H1 (cell line): ENCODE data around the gene RIN3. TPM values are rescaled to one million over a fixed set of nuclear protein-coding genes. Genes with fewer than 3 reads are reported as not detected.
A peak's percentile ranks its signal among the peaks of the same experiment; 100 is the strongest.

ENCODE experiments used
- CTCF ChIA-PET: fragments of 300-600 bp; sonication (Branson Sonifier 250); formaldehyde crosslinking; loops from one replicate; lab custom pipeline; 2021; ENCODE audit not compliant: partially characterized antibody; lab: Charles Lee
- POLR2A ChIA-PET: fragments of 300-600 bp; sonication (Branson Sonifier 250); formaldehyde crosslinking; loops from one replicate; lab custom pipeline; 2021; ENCODE audit warnings: inconsistent platforms; ENCODE audit not compliant: partially characterized antibody; lab: Charles Lee
- DNase-seq, 2 experiments: peaks; one replicate each; pipeline versions ENCODE4 v3.0.0 to v3.0.0-alpha.2; 2010 to 2022; ENCODE audit warnings: low spot score in 2 of 2, low read depth in 1 of 2, mixed read lengths in 1 of 2
- FAIRE-seq: peaks from 2 replicates; lab custom pipeline; 2011; peaks lifted over from hg19 to GRCh38; lab: Jason Lieb, UNC
- H2AFZ ChIP-seq: 2 replicates; pipeline ENCODE4 v1.8.1; 2012; ENCODE audit warnings: low read length, inconsistent platforms
- H2AK5ac ChIP-seq: 2 replicates; pipeline ENCODE4 v1.6.1; 2013; ENCODE audit warnings: low read depth, low read length
- H2BK120ac ChIP-seq: replicated peaks from 2 replicates; pipeline ENCODE3; 2013; ENCODE audit warnings: low read depth, low read length, inconsistent platforms
- H2BK12ac ChIP-seq: 2 replicates; pipeline ENCODE4 v1.6.1; 2013; ENCODE audit warnings: low read depth, low read length
- H2BK15ac ChIP-seq: 2 replicates; pipeline ENCODE4 v1.6.1; 2013; ENCODE audit warnings: low read length
- H2BK20ac ChIP-seq: 2 replicates; pipeline ENCODE4 v1.6.1; 2013; ENCODE audit warnings: low read length
- H2BK5ac ChIP-seq: 2 replicates; pipeline ENCODE4 v1.6.1; 2013; ENCODE audit warnings: low read depth, low read length
- H3K14ac ChIP-seq: 2 replicates; pipeline ENCODE4 v1.6.1; 2013; ENCODE audit warnings: inconsistent platforms; ENCODE audit not compliant: insufficient read length
- H3K18ac ChIP-seq: 2 replicates; pipeline ENCODE4 v1.6.1; 2013; ENCODE audit warnings: low read length; ENCODE audit errors: extremely low read depth
- H3K23ac ChIP-seq: 2 replicates; pipeline ENCODE4 v1.6.1; 2013; ENCODE audit warnings: inconsistent platforms; ENCODE audit not compliant: insufficient read length
- H3K23me2 ChIP-seq: 2 replicates; pipeline ENCODE4 v1.6.1; 2013; ENCODE audit warnings: low read depth, low read length
- H3K27ac ChIP-seq: 2 replicates; pipeline ENCODE4 v1.6.1; 2011; ENCODE audit warnings: low read depth, low read length, inconsistent platforms
- H3K27me3 ChIP-seq, 4 experiments: replicated peaks in 1 of 4; 1 replicate in 1 of 4; 2 replicates in 3 of 4; pipeline versions ENCODE4 v1.6.1 to v1.8.1; 2011 to 2013; ENCODE audit warnings: low read length in 3 of 4, mild to moderate bottlenecking in 3 of 4, inconsistent platforms in 2 of 4, mixed read lengths in 2 of 4, moderate library complexity in 1 of 4; ENCODE audit not compliant: control insufficient read depth in 3 of 4, insufficient read depth in 3 of 4; ENCODE audit errors: extremely low read depth in 1 of 4
- H3K36me3 ChIP-seq, 4 experiments: 2 replicates each; pipeline versions ENCODE4 v1.6.1 to v1.8.1; 2011 to 2013; ENCODE audit warnings: mild to moderate bottlenecking in 4 of 4, low read length in 3 of 4, moderate library complexity in 2 of 4, control low read depth in 1 of 4, inconsistent platforms in 1 of 4; ENCODE audit not compliant: insufficient read depth in 4 of 4, control insufficient read depth in 2 of 4
- H3K4ac ChIP-seq: replicated peaks from 2 replicates; pipeline ENCODE3; 2013; ENCODE audit warnings: low read length, low read depth, mixed read lengths, inconsistent platforms; ENCODE audit not compliant: insufficient read length
- H3K4me1 ChIP-seq, 4 experiments: replicated peaks in 1 of 4; 1 replicate in 1 of 4; 2 replicates in 3 of 4; pipeline versions ENCODE4 v1.6.1 to v1.8.1; 2011 to 2013; ENCODE audit warnings: low read length in 3 of 4, inconsistent platforms in 2 of 4, mixed read lengths in 1 of 4; ENCODE audit not compliant: insufficient read depth in 4 of 4, control insufficient read depth in 3 of 4
- H3K4me2 ChIP-seq, 2 experiments: 2 replicates each; pipeline versions ENCODE4 v1.6.1 to v1.8.1; 2011 to 2013; ENCODE audit warnings: low read depth in 2 of 2, low read length in 2 of 2, control low read depth in 1 of 2, inconsistent platforms in 1 of 2, mild to moderate bottlenecking in 1 of 2; ENCODE audit not compliant: insufficient read depth in 1 of 2
- H3K4me3 ChIP-seq, 4 experiments: fragments of 200-600, 300-600 bp in 1 of 4; sonication (generic), shearing (Covaris generic), sonication (Bioruptor Twin) in 1 of 4; 2 replicates each; pipeline versions ENCODE4 v1.5.1 to v1.8.1; 2011 to 2016; ENCODE audit warnings: low read length in 4 of 4, low read depth in 3 of 4, control low read depth in 2 of 4, inconsistent platforms in 2 of 4, mild to moderate bottlenecking in 2 of 4, mixed read lengths in 1 of 4, moderate library complexity in 1 of 4; ENCODE audit not compliant: insufficient read depth in 2 of 4; ENCODE audit errors: extremely low read depth in 1 of 4
- H3K56ac ChIP-seq: replicated peaks from 2 replicates; pipeline ENCODE3; 2013; ENCODE audit warnings: low read depth, mild to moderate bottlenecking, mixed read lengths, low read length, inconsistent platforms; ENCODE audit not compliant: insufficient read length
- H3K79me1 ChIP-seq: 2 replicates; pipeline ENCODE4 v1.6.1; 2013; ENCODE audit warnings: low read depth, low read length, control low read depth
- H3K79me2 ChIP-seq, 2 experiments: 2 replicates each; pipeline versions ENCODE4 v1.6.1 to v1.8.1; 2012 to 2013; ENCODE audit warnings: low read length in 2 of 2, mild to moderate bottlenecking in 2 of 2, inconsistent platforms in 1 of 2; ENCODE audit not compliant: insufficient read depth in 2 of 2, control insufficient read depth in 1 of 2
- H3K9ac ChIP-seq, 4 experiments: replicated peaks in 1 of 4; 1 replicate in 1 of 4; 2 replicates in 3 of 4; pipeline versions ENCODE4 v1.6.1 to v1.8.1; 2011 to 2013; ENCODE audit warnings: low read depth in 3 of 4, low read length in 3 of 4, control low read depth in 2 of 4, mild to moderate bottlenecking in 2 of 4, moderate library complexity in 2 of 4, inconsistent platforms in 1 of 4; ENCODE audit errors: extremely low read depth in 1 of 4
- H3K9me3 ChIP-seq, 2 experiments: 2 replicates each; pipeline versions ENCODE4 v1.6.1 to v1.8.1; 2012 to 2013; ENCODE audit warnings: mild to moderate bottlenecking in 2 of 2, moderate library complexity in 2 of 2, control low read depth in 1 of 2, inconsistent platforms in 1 of 2, low read depth in 1 of 2, low read length in 1 of 2, mixed read lengths in 1 of 2; ENCODE audit not compliant: insufficient read depth in 2 of 2
- H4K20me1 ChIP-seq, 2 experiments: replicated peaks in 1 of 2; 2 replicates each; pipeline versions ENCODE3 to v1.8.1; 2011 to 2013; ENCODE audit warnings: inconsistent platforms in 2 of 2, low read length in 2 of 2, mild to moderate bottlenecking in 1 of 2; ENCODE audit not compliant: insufficient read depth in 2 of 2, control insufficient read depth in 1 of 2
- H4K5ac ChIP-seq: 2 replicates; pipeline ENCODE4 v1.6.1; 2013; ENCODE audit warnings: low read length, low read depth, mixed read lengths, inconsistent platforms; ENCODE audit not compliant: insufficient read length
- H4K8ac ChIP-seq: 2 replicates; pipeline ENCODE4 v1.8.0; 2013; ENCODE audit warnings: mild to moderate bottlenecking, moderate library complexity, low read length, inconsistent platforms; ENCODE audit not compliant: insufficient read depth; ENCODE audit errors: extremely low read depth
- H4K91ac ChIP-seq: replicated peaks from 2 replicates; pipeline ENCODE3; 2013; ENCODE audit warnings: low read length, mixed read lengths, inconsistent platforms; ENCODE audit not compliant: insufficient read length
- BACH1 ChIP-seq: IDR thresholded peaks from 2 replicates; pipeline ENCODE4 v1.6.1; 2012; ENCODE audit warnings: low read length, improper control_type of control experiment
- BRCA1 ChIP-seq: IDR thresholded peaks from 2 replicates; pipeline ENCODE4 v1.6.1; 2012; ENCODE audit warnings: low read depth, low read length, improper control_type of control experiment
- CEBPB ChIP-seq: IDR thresholded peaks from 2 replicates; pipeline ENCODE4 v1.6.1; 2012; ENCODE audit warnings: low read depth, low read length
- CHD2 ChIP-seq: IDR thresholded peaks from 2 replicates; pipeline ENCODE4 v1.6.1; 2012; ENCODE audit warnings: low read length, improper control_type of control experiment
- CTBP2 ChIP-seq: IDR thresholded peaks from 2 replicates; pipeline ENCODE4 v1.7.0; 2011; ENCODE audit warnings: borderline replicate concordance, mild to moderate bottlenecking, moderate library complexity, mixed read lengths, low read length; ENCODE audit not compliant: insufficient read depth, insufficient read length
- FOSL1 ChIP-seq: IDR thresholded peaks from 2 replicates; pipeline ENCODE4 v1.6.1; 2011; ENCODE audit warnings: mild to moderate bottlenecking, low read depth, low read length, moderate library complexity; ENCODE audit not compliant: insufficient read depth
- JUND ChIP-seq: IDR thresholded peaks from 2 replicates; pipeline ENCODE4 v1.6.1; 2011; ENCODE audit warnings: mild to moderate bottlenecking, improper control_type of control experiment, low read length
- NANOG ChIP-seq: IDR thresholded peaks from 2 replicates; pipeline ENCODE4 v1.6.1; 2011; ENCODE audit warnings: low read length, low read depth, mild to moderate bottlenecking, inconsistent platforms; ENCODE audit not compliant: insufficient read depth, poor library complexity, severe bottlenecking
- SIRT6 ChIP-seq: IDR thresholded peaks from one replicate; pipeline ENCODE4 v1.7.1; 2012; ENCODE audit warnings: low read length, inconsistent platforms
- SIX5 ChIP-seq: IDR thresholded peaks from 2 replicates; pipeline ENCODE4 v1.6.1; 2011; ENCODE audit warnings: mild to moderate bottlenecking, low read depth, low read length
- SP1 ChIP-seq: IDR thresholded peaks from 2 replicates; pipeline ENCODE4 v1.6.1; 2011; ENCODE audit warnings: low read depth, low read length
- TCF12 ChIP-seq: IDR thresholded peaks from 2 replicates; pipeline ENCODE4 v1.6.1; 2011; ENCODE audit warnings: low read depth, mild to moderate bottlenecking, low read length
- WGBS, 2 experiments: shearing (Covaris generic) in 1 of 2; methylation state at CpG; one replicate each; pipeline versions ENCODE4 v1.1.6 to v1.1.7; 2013 to 2015; ENCODE audit warnings: low lambda C conversion rate in 2 of 2, mixed read lengths in 2 of 2, inconsistent platforms in 1 of 2, low coverage in 1 of 2, missing lambda C conversion rate in 1 of 2; ENCODE audit not compliant: insufficient replicate concordance in 2 of 2, insufficient coverage in 1 of 2, insufficient read length in 1 of 2; ENCODE audit errors: extremely low coverage in 1 of 2, missing lambda C conversion rate in 1 of 2; 5-methylcytosine and 5-hydroxymethylcytosine counted together
- polyA plus RNA-seq, 7 experiments: library from polyadenylated mRNA; depleted of rRNA in 3 of 7; stranded (reverse) in 5 of 7; unstranded in 2 of 7; fragments of >200 nt in 5 of 7; fragments of 200-250 nt in 2 of 7; gene quantifications; 1 replicate in 5 of 7; 2 replicates in 1 of 7; 4 replicates in 1 of 7; pipeline versions ENCODE4 v1.2.1 to v1.2.3, GENCODE V29; 2011 to 2013; ENCODE audit warnings: missing spikeins in 2 of 7, mixed read lengths in 2 of 7
- total RNA-seq: library from RNA; stranded (reverse); fragmentation: NEBNext Ultra II Directional; extraction: Animal tissue kit (Norgen Biotek cat#: 25700); gene quantifications from 2 replicates; pipeline ENCODE4 v1.2.1, GENCODE V29; 2021

Gene RIN3
- total and polyA plus RNA-seq, 2 of the 8 experiments (the other 6 are each of a cell fraction or from before 2014, with no cell fraction given), result 0.59 to 1.5 TPM

GRCh38 chr14:92465353-92466055 is 48.1 kb upstream of the RIN3 start:
- Histone ChIP-seq H2BK5ac (no peak overlapping the region), H2BK12ac (no peak overlapping the region), H2BK15ac (0 out of 2 replicates have a peak overlapping the region, but pooled peaks have one; percentile 20), H3K4me2 (no peak overlapping the region), H3K23ac (no peak overlapping the region), H3K23me2 (no peaks in the 10 kb centered on the region), H2BK120ac (no peak overlapping the region), H3K4me3 (no peak overlapping the region), H4K8ac (no peak overlapping the region), H2BK20ac (no peak overlapping the region), H3K4ac (no peak overlapping the region), H3K27me3 (no peaks in the 10 kb centered on the region), H4K91ac (no peak overlapping the region), H3K79me1 (no peaks in the 10 kb centered on the region), H2AK5ac (no peak overlapping the region), H3K14ac (no peak overlapping the region), H3K18ac (no peak overlapping the region), H4K5ac (no peak overlapping the region), H3K9ac (no peak overlapping the region), H3K27ac (no peak overlapping the region), H3K79me2 (no peaks in the 10 kb centered on the region), H3K4me1 (peaks cover 0 to 2% (median under 1%) of the 10 kb centered on the region in 4 experiments; a peak in 4 of 7 replicates), H4K20me1 (no peaks in the 10 kb centered on the region), H3K36me3 (no peaks in the 10 kb centered on the region), H3K56ac (no peak overlapping the region), H2AFZ (no peak overlapping the region), H3K9me3 (no peaks in the 10 kb centered on the region; a peak in 1 of 4 replicates)
- DNase-seq (no peak), FAIRE-seq (no peak)
- POLR2A ChIA-PET, result no interaction called here
- TF ChIP-seq SIX5 (no peak), JUND (no peak), CTBP2 (no peak), CHD2 (no peak), SIRT6 (no peak), BRCA1 (no peak), CEBPB (no peak), BACH1 (no peak), FOSL1 (no peak), SP1 (no peak), TCF12 (no peak), NANOG (no peak)
- CTCF ChIA-PET, result interaction anchor here (0.9 to 1.9 kb wide), 7 partner anchors 8 to 343 kb away, joined by 3 to 11 read pairs (median 4); partner anchors contain the start of genes CPSF2 and NDUFB1
- 68% methylated on average over 12 of the region's 13 CpGs; no CpG with 5 or more reads in 1 of the 2 experiments for WGBS, 2 experiments
